HG02884 (cell line): ENCODE data around the gene UBASH3B.

Experiments used
- ATAC-seq: cut with Tn5 transposase; IDR thresholded peaks from one replicate; pipeline ENCODE4 v1.9.1; 2021; ENCODE audit warnings: mild to moderate bottlenecking, moderate library complexity; ENCODE audit not compliant: unreplicated experiment

Gene UBASH3B

GRCh38 chr11:122749005-122749687, 93.6 kb downstream of the UBASH3B start:
- peak; percentile 83 for ATAC-seq

- no peak for ATAC-seq
These were observed 94.5 kb downstream of the UBASH3B start for GRCh38 chr11:122750049-122750448.

- no peak for ATAC-seq
These were observed 96.0 kb downstream of the UBASH3B start for GRCh38 chr11:122751292-122752070.

- no peak for ATAC-seq
These were observed 98.5 kb downstream of the UBASH3B start for GRCh38 chr11:122754028-122754427.

GRCh38 chr11:122754553-122755322, 99.2 kb downstream of the UBASH3B start:
- ATAC-seq: no peak

- ATAC-seq: no peak
These were observed 99.9 kb downstream of the UBASH3B start for GRCh38 chr11:122755409-122755808.

GRCh38 chr11:122755941-122756340, 100.4 kb downstream of the UBASH3B start:
- ATAC-seq: no peak

- peak; percentile 76 for ATAC-seq
These were observed 100.9 kb downstream of the UBASH3B start for GRCh38 chr11:122756417-122756816.

GRCh38 chr11:122757201-122757600, 101.7 kb downstream of the UBASH3B start:
- ATAC-seq: no peak

GRCh38 chr11:122758339-122758738, 102.8 kb downstream of the UBASH3B start:
- ATAC-seq: no peak

GRCh38 chr11:122758974-122759373, 103.5 kb downstream of the UBASH3B start:
- ATAC-seq: no peak

- ATAC-seq: no peak
These were observed 107.6 kb downstream of the UBASH3B start for GRCh38 chr11:122763108-122763507.

GRCh38 chr11:122764371-122765090, 109.0 kb downstream of the UBASH3B start:
- no peak for ATAC-seq

- ATAC-seq: no peak
These were observed 110.1 kb downstream of the UBASH3B start for GRCh38 chr11:122765487-122766131.

GRCh38 chr11:122769126-122769780, 113.7 kb downstream of the UBASH3B start:
- no peak for ATAC-seq

- ATAC-seq: no peak
These were observed 117.4 kb downstream of the UBASH3B start for GRCh38 chr11:122772945-122773344.

- no peak for ATAC-seq
These were observed 118.3 kb downstream of the UBASH3B start for GRCh38 chr11:122773781-122774266.

GRCh38 chr11:122775675-122776271, 120.3 kb downstream of the UBASH3B start:
- ATAC-seq: no peak

- ATAC-seq: no peak
These were observed 121.0 kb downstream of the UBASH3B start for GRCh38 chr11:122776546-122776945.
